Spinal cord (tissue), 10 donors: ENCODE results near the gene NBDY. TPM values are rescaled to one million over a fixed set of nuclear protein-coding genes. Genes with fewer than 3 reads are reported as not detected.

Experiments
- DNase-seq, 6 donors: peaks; one replicate each; pipeline versions ENCODE4 v3.0.0 to v3.0.0-alpha.2; 2013 to 2015; ENCODE audit warnings: low spot score in 6 of 6, low read depth in 4 of 6
- H3K27ac ChIP-seq: one replicate; pipeline ENCODE4 v1.5.1; 2013; ENCODE audit warnings: low read depth, low read length, control low read depth
- H3K27me3 ChIP-seq: one replicate; pipeline ENCODE4 v1.6.1; 2013; ENCODE audit warnings: low read length; ENCODE audit not compliant: control insufficient read depth, insufficient read depth
- H3K36me3 ChIP-seq: one replicate; pipeline ENCODE4 v1.6.1; 2013; ENCODE audit warnings: low read length; ENCODE audit not compliant: control insufficient read depth, insufficient read depth
- H3K4me1 ChIP-seq: one replicate; pipeline ENCODE4 v1.6.1; 2013; ENCODE audit warnings: low read length; ENCODE audit not compliant: control insufficient read depth, insufficient read depth
- H3K4me3 ChIP-seq: one replicate; pipeline ENCODE4 v1.5.1; 2013; ENCODE audit warnings: low read depth, low read length, control low read depth
- H3K9me3 ChIP-seq: one replicate; pipeline ENCODE4 v1.6.1; 2013; ENCODE audit warnings: low read length; ENCODE audit not compliant: control insufficient read depth, insufficient read depth
- WGBS: methylation state at CpG from one replicate; pipeline ENCODE4 v1.1.5; 2013; ENCODE audit warnings: missing lambda C conversion rate; ENCODE audit not compliant: insufficient coverage; 5-methylcytosine and 5-hydroxymethylcytosine counted together
- polyA plus RNA-seq, 2 donors: library from polyadenylated mRNA; unstranded; fragments of 120-200 nt; gene quantifications; one replicate each; pipeline ENCODE4 v1.2.1, GENCODE V29; 2013; ENCODE audit not compliant: insufficient read length in 2 of 2
- total RNA-seq, 2 donors: library from RNA; depleted of rRNA in 1 of 2; stranded (reverse); fragments of 120-200 nt in 1 of 2; fragments of >200 nt in 1 of 2; gene quantifications; one replicate each; pipeline versions ENCODE4 v1.2.3 to v1.2.4, GENCODE V29; 2013 to 2014
- donor health status: healthy.

Gene NBDY
- total and polyA plus RNA-seq, 4 donors, result 13.2 to 109 (median 62.1) TPM

- WGBS, result 100% methylated on average over 1 of the region's 1 CpG
- DNase-seq, result no peak
- Histone ChIP-seq H3K9me3 (no peaks in the 10 kb centered on the region), H3K36me3 (no peaks in the 10 kb centered on the region), H3K27ac (no peak overlapping the region), H3K4me3 (no peak overlapping the region), H3K4me1 (no peaks in the 10 kb centered on the region), H3K27me3 (peaks cover 15% of the 10 kb centered on the region)
Observed at GRCh38 chrX:56857042-56857441, 128.0 kb downstream of the NBDY start.

GRCh38 chrX:56860888-56861287 lies 131.8 kb downstream of the NBDY start:
- Histone ChIP-seq H3K4me1 (no peaks in the 10 kb centered on the region), H3K4me3 (no peak overlapping the region), H3K27me3 (peaks cover 21% of the 10 kb centered on the region), H3K27ac (no peak overlapping the region), H3K9me3 (no peaks in the 10 kb centered on the region), H3K36me3 (no peaks in the 10 kb centered on the region)
- DNase-seq, result no peak
- 54% methylated on average over 2 of the region's 2 CpGs for WGBS

Other genes with a start within 250 kb of the NBDY start
- gene UBQLN2, start 165.6 kb upstream of the NBDY start, total RNA-seq, result 10 to 100 TPM; 12.4 to 31.4 TPM
- 10 to 100 TPM; 71.9 to 84.0 TPM for gene UBQLN2, start 165.6 kb upstream of the NBDY start, polyA plus RNA-seq